HG03175 (cell line): ENCODE results near the gene SRCIN1.

Experiments used
- ATAC-seq: cut with Tn5 transposase; IDR thresholded peaks from one replicate; pipeline ENCODE4 v1.9.1; 2021; ENCODE audit warnings: mild to moderate bottlenecking, moderate library complexity; ENCODE audit not compliant: unreplicated experiment

SRCIN1 gene

GRCh38 chr17:38583828-38584349, 21.9 kb downstream of the SRCIN1 start:
- ATAC-seq: no peak

GRCh38 chr17:38583176-38583575, 22.6 kb downstream of the SRCIN1 start:
- ATAC-seq: no peak

DNA sequence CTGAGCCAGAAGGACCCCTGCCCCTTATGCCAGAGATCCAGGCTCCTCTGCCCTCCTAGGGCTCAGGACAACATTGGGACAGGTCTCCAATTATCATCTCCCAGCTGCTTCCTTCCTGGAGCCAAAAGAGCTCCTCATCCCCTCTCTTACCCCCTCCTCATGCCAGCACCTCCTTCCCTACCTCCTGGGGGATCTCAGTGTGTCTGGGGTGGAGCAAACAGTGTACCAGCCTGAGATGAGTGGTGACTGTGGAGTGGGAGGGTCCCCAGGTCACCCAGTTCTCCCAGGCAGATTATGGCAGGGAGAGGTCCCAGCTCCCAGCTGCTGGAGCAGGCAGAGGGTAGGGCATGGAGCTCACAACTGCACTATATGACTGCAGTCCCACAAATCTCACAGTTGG, 23.7 kb downstream of the SRCIN1 start:
- no peak for ATAC-seq

DNA sequence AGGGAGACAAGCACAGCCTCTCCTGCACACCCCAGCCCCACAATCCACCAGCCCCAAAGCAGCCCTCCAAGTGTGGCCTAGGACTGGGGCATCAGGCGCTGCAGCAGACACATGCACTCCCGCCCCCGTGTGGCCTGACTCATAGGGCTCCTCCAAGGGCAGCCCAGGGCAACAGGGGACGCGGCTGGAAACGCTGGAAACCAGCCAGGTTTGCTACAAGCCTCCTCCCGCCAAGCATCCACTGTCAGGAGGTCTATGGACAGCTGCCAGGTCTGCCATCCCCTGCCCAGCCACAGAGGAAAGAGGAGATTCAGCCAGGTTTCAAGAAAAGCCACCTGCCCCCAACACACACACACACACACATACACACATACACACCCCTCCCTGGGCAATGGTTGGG, 25.8 kb downstream of the SRCIN1 start:
- no peak for ATAC-seq

DNA sequence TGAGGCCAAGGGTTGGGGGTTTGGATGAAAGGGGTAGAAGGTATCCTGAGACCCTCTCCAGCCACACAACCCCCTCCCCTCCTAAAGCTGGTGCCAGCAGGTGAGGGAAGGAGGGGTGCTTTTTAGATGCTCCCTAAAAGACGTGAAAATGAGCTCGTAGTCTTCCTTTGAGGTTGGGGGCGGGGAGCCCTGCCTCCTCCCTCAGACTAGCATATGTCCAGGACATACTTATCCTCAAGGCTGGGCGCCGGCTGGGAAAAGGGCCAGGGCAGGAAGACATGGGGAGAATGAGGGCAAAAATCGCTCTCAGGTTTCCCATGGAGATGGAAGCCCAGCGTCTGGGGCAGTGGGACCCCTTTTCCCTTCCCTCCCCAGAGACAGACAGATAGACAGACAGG, 26.7 kb downstream of the SRCIN1 start:
- ATAC-seq: no peak

- ATAC-seq: no peak
Observed at GRCh38 chr17:38578229-38579082, 27.3 kb downstream of the SRCIN1 start.

- no peak for ATAC-seq
Observed at GRCh38 chr17:38577645-38578173, 28.0 kb downstream of the SRCIN1 start.

- no peak for ATAC-seq
Observed at GRCh38 chr17:38577244-38577643, 28.5 kb downstream of the SRCIN1 start.

DNA sequence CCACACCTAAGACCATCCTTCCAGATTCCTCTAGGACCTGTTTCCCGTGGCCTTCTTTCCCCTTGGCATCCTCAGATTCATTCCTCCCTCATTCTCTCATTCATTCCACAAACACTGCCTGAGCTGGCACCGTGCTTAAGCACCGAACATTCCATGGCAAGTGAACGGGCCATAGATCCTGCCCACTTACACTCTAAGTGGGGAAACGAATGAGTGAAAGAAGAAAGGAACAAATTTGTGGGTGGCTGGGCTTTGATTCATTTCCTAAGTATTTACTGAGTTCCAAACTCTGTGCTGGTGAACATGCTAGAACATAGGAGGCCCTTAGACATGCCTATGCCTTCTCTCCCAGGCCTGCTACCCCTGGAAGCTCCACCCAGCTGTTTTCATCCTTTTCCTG, 30.0 kb downstream of the SRCIN1 start:
- no peak for ATAC-seq

DNA sequence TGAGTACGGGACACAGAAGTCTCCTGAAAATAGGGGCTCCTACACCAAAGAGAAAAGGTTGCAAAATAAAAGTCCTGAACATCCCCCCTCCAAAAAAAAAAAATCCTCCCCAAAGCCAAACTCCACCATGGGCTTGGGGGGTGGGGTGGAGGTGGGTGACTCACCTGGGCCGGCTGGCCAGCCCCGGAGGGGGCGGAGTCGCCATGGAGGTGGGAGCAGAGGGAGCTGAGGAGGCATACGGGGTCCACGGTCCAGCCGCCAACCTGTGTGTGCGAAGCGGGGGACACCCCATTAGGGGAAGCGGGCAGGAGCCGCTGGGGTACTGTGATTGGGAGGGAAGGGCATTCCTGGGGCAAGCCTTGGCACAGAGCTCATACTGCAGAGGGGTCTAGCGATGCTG, 31.0 kb downstream of the SRCIN1 start:
- no peak for ATAC-seq

DNA sequence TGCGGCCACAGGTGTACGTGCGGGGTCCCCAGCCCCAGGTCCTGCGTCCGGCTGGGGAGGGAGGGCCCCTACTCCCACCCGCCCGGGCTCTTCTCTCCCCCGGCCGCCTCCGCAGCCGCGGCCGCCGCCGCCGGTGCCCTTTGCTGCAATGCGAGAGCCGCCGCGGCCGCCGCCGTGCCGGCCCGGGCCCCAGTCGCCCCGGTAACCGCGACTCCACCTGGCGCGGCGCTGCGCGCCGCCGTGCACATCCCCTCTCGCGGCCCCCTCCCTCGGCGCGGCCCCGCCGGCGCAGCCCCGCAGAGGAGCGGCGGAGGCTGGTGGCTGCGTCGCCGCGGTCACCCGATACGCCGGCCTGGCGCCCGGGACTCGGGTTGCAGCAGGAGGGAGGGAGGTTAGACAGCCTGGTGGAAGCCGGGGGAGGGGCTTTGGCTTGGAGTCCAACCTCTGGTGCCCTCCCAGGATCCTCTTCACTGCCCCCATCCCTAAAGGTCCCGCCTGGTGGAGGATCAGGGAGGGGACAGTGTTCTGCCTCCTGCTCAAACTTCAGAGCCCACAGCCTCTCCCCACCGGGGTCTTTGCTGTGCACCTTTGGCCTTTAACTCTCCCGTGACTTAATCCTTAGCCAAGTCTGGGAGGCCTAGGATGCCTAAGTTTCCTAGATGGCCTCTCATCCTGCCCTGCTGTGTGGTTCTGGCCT, 32.9 kb downstream of the SRCIN1 start:
- no peak for ATAC-seq

DNA sequence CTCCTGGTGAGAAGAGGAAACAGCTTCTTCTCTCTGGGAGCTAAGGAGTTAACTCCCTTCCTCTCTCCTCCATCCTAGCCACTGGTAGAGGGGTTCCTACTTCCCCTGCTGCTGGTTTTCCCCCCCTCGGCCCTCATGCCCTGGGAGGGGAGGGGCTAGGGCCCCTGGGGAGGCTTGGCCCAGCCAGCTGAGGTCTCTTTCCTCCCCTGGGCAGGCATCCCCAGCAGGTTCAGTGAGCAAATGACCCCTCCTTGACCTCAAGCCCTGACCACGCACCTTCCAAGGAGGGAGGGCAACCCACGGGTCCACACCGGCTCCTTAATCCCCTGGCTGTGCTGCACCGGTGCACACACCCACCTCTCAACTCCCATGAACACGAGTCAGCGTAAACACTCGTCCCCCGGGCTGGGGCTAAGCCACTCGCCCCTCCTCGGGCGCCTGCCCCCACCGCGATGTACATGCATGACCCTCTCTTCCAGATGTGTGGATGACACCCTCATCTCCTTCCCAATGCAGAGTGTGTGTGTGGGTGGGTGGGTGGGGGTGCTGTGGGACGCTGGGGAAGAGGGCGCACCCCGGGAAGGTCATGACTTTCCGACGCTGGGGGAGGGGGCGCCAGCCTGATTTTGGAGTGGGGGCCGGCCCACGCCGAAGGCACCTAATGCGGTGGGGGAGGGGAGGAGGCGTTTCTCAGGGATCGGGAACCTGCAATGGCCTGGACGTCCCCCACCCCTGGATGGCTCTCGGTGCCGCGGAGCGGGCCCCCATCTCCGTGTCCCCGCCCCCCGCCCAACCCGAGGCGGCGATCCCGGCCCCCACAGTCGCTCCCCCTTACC, 33.7 kb downstream of the SRCIN1 start:
- no peak for ATAC-seq

GRCh38 chr17:38569701-38570512, 35.8 kb downstream of the SRCIN1 start:
- no peak for ATAC-seq

DNA sequence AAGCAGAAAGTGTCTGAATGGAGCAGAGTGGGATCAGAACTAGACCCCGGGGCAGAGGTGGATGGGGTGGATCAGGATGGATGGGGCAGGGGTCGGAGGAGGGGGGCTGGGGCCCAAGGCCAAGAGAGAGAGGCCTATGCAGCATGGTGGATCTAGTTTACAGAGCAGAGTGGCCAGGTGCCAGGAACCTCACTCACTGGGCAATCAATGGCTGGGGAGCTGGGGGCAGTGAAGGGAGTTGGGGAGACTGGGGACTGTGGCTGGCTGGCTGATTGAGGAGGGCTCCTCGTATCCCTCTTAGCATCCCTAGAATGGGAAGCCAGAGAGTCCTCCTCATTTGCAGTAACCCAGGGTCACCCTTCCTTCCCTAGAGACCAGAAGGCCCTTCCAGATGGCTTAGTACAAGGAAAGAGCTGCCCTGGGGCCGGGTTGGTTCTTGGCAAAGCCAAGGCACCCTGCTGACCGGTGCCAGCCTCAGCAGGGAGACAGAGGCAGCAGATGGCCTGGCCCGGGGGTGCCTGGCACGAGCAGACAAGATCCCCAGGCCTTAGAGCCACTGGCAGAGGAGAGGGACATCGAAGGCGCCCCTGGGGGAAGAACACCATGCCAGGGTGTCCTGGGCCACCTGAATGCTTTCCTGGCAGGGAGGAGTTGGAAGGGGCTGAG, 36.8 kb downstream of the SRCIN1 start:
- ATAC-seq: no peak

DNA sequence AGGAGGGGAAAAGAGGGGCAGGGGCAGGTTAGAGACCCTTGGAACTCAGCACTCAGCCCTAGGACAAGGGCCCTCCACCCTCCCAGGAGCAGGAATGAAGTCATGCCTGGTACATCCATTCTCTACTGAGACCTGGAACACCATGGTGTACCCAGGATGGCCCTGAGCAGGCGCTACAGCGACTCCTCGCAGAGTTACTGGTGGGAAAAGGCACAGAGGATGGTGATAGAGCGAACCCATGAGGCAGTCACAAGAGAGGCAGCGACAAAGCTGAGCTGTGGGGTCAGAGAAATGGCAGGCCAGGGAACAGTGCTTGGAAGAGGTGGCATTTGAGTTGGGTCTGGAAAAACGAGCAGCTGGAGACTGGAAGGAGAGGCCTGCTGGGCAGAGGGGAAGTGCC, 37.5 kb downstream of the SRCIN1 start:
- ATAC-seq: no peak

DNA sequence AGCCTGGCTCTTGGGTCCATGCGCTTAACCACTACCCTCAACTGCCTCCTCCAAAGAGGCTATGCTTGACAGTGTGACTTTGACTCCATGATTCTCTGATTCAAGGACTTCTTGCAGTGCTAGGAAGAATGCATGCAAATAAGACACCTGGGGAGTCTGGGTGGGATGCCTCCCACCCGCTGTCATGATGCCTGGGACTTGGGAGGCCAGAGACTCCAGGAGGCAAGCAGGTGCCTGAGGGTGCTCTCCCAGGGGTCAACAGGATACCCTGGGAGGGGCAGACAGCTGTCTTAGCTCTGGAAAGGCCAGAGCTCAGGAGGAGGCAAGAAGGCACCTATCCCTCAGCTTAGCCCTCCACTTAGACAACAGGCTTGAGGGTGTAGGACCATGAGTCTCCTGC, 38.4 kb downstream of the SRCIN1 start:
- ATAC-seq: no peak

- ATAC-seq: no peak
Observed at GRCh38 chr17:38566666-38567031, 39.1 kb downstream of the SRCIN1 start.

- no peak for ATAC-seq
Observed at GRCh38 chr17:38565853-38566665, 39.7 kb downstream of the SRCIN1 start.

DNA sequence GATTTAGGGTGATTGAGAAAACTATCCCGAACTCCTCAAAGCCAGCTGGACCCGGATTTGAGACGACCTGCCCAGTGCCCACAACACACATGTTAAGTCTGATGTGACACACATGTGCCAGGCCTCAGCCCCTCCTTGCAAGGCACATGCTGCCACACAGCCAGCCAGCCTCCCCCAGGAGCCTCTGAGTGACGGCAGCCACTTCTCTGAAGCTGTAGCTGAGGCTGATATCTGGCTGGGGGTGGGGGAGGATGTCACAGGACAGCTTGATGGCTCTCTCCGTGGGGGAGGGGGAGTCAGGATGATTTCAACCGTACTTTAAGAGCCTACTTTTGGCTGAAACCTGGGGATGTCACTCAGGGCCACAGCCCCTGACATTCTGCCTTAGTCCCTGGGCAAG, 40.9 kb downstream of the SRCIN1 start:
- no peak for ATAC-seq
